ENCODE data around the gene CD3E. TPM values are rescaled to one million over a fixed set of nuclear protein-coding genes. Genes with fewer than 3 reads are reported as not detected.

CD3E gene
- total and polyA plus RNA-seq, 9 of the 15 experiments (the other 6 are each of a cell fraction or from before 2014, with no cell fraction given): 0.07 to 0.62 (median 0.19) TPM; not detected in 5

DNA sequence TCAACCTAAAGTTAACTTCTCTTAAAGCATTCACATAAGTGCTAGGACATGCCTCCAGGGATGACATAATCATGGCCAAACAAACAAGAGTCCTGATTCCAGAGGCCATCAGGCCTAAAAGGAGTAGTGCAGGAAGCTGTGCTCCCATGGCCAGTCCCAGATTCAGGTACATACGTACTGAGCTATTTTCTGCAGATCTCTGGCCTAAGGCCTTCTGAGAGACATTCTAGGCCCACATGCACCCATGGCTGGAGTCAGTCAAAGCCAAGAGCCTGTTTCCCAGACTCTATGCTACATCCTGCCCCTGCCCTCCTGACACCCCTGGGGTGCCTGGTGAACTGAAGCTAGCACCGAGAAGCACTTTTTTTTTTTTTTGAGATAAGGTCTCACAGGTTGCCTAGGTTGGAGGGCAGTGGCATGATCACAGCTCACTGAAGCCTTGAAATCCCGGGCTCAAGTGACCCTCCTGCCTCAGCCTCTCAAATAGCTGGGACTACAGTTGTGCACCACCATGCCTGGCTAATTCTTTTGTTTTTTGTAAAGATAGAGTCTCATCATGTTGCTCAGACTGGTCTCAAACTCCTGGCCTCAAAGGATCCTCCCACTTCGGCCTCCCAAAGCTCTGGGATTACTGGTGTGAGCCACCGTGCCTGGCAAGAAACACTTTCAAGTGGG lies 37.4 kb downstream of the CD3E start (continued):
- TF ChIP-seq, protein P1, sequence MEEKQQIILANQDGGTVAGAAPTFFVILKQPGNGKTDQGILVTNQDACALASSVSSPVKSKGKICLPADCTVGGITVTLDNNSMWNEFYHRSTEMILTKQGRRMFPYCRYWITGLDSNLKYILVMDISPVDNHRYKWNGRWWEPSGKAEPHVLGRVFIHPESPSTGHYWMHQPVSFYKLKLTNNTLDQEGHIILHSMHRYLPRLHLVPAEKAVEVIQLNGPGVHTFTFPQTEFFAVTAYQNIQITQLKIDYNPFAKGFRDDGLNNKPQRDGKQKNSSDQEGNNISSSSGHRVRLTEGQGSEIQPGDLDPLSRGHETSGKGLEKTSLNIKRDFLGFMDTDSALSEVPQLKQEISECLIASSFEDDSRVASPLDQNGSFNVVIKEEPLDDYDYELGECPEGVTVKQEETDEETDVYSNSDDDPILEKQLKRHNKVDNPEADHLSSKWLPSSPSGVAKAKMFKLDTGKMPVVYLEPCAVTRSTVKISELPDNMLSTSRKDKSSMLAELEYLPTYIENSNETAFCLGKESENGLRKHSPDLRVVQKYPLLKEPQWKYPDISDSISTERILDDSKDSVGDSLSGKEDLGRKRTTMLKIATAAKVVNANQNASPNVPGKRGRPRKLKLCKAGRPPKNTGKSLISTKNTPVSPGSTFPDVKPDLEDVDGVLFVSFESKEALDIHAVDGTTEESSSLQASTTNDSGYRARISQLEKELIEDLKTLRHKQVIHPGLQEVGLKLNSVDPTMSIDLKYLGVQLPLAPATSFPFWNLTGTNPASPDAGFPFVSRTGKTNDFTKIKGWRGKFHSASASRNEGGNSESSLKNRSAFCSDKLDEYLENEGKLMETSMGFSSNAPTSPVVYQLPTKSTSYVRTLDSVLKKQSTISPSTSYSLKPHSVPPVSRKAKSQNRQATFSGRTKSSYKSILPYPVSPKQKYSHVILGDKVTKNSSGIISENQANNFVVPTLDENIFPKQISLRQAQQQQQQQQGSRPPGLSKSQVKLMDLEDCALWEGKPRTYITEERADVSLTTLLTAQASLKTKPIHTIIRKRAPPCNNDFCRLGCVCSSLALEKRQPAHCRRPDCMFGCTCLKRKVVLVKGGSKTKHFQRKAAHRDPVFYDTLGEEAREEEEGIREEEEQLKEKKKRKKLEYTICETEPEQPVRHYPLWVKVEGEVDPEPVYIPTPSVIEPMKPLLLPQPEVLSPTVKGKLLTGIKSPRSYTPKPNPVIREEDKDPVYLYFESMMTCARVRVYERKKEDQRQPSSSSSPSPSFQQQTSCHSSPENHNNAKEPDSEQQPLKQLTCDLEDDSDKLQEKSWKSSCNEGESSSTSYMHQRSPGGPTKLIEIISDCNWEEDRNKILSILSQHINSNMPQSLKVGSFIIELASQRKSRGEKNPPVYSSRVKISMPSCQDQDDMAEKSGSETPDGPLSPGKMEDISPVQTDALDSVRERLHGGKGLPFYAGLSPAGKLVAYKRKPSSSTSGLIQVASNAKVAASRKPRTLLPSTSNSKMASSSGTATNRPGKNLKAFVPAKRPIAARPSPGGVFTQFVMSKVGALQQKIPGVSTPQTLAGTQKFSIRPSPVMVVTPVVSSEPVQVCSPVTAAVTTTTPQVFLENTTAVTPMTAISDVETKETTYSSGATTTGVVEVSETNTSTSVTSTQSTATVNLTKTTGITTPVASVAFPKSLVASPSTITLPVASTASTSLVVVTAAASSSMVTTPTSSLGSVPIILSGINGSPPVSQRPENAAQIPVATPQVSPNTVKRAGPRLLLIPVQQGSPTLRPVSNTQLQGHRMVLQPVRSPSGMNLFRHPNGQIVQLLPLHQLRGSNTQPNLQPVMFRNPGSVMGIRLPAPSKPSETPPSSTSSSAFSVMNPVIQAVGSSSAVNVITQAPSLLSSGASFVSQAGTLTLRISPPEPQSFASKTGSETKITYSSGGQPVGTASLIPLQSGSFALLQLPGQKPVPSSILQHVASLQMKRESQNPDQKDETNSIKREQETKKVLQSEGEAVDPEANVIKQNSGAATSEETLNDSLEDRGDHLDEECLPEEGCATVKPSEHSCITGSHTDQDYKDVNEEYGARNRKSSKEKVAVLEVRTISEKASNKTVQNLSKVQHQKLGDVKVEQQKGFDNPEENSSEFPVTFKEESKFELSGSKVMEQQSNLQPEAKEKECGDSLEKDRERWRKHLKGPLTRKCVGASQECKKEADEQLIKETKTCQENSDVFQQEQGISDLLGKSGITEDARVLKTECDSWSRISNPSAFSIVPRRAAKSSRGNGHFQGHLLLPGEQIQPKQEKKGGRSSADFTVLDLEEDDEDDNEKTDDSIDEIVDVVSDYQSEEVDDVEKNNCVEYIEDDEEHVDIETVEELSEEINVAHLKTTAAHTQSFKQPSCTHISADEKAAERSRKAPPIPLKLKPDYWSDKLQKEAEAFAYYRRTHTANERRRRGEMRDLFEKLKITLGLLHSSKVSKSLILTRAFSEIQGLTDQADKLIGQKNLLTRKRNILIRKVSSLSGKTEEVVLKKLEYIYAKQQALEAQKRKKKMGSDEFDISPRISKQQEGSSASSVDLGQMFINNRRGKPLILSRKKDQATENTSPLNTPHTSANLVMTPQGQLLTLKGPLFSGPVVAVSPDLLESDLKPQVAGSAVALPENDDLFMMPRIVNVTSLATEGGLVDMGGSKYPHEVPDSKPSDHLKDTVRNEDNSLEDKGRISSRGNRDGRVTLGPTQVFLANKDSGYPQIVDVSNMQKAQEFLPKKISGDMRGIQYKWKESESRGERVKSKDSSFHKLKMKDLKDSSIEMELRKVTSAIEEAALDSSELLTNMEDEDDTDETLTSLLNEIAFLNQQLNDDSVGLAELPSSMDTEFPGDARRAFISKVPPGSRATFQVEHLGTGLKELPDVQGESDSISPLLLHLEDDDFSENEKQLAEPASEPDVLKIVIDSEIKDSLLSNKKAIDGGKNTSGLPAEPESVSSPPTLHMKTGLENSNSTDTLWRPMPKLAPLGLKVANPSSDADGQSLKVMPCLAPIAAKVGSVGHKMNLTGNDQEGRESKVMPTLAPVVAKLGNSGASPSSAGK (IDR thresholded peaks at IDR 0.05): peak; percentile 8
- no peak for TF ChIP-seq C11orf30 (IDR thresholded peaks at IDR 0.05; ENCODE audit: low read depth)
- no peak for TF ChIP-seq ZFP1 (CRISPR knock-in tag; IDR thresholded peaks at IDR 0.05)
- no peak for TF ChIP-seq RUNX1 (IDR thresholded peaks at IDR 0.05; ENCODE audit: low read depth)
- no peak for TF ChIP-seq BRD4 (IDR thresholded peaks at IDR 0.05)
- TF ChIP-seq TOE1 (IDR thresholded peaks at IDR 0.05; ENCODE audit: borderline replicate concordance): no peak
- TF ChIP-seq TOE1 (CRISPR knock-in tag; IDR thresholded peaks at IDR 0.05; ENCODE audit: borderline replicate concordance, low read depth): no peak
- TF ChIP-seq NR1H2 (CRISPR knock-in tag; IDR thresholded peaks at IDR 0.05): 0 out of 2 replicates have a peak, but pooled peaks have one; percentile 75
- TF ChIP-seq, protein P2, sequence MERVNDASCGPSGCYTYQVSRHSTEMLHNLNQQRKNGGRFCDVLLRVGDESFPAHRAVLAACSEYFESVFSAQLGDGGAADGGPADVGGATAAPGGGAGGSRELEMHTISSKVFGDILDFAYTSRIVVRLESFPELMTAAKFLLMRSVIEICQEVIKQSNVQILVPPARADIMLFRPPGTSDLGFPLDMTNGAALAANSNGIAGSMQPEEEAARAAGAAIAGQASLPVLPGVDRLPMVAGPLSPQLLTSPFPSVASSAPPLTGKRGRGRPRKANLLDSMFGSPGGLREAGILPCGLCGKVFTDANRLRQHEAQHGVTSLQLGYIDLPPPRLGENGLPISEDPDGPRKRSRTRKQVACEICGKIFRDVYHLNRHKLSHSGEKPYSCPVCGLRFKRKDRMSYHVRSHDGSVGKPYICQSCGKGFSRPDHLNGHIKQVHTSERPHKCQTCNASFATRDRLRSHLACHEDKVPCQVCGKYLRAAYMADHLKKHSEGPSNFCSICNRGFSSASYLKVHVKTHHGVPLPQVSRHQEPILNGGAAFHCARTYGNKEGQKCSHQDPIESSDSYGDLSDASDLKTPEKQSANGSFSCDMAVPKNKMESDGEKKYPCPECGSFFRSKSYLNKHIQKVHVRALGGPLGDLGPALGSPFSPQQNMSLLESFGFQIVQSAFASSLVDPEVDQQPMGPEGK (CRISPR knock-in tag; IDR thresholded peaks at IDR 0.05; ENCODE audit: borderline replicate concordance): no peak
- no peak for TF ChIP-seq HDAC2 (IDR thresholded peaks at IDR 0.05)
- TF ChIP-seq ZNF785 (CRISPR knock-in tag; IDR thresholded peaks at IDR 0.05): no peak
- 0 out of 2 replicates have a peak, but pooled peaks have one; percentile 16 for TF ChIP-seq SMAD4 (CRISPR knock-in tag; conservative IDR thresholded peaks at IDR 0.05)
- 0 out of 2 replicates have a peak, but pooled peaks have one; percentile 42 for TF ChIP-seq ZNF12 (CRISPR knock-in tag; IDR thresholded peaks at IDR 0.05)
- no peak for TF ChIP-seq TCFL5 (CRISPR knock-in tag; conservative IDR thresholded peaks at IDR 0.05)
- TF ChIP-seq ZFX (CRISPR knock-in tag; IDR thresholded peaks at IDR 0.05): peak; percentile 59
- no peak for TF ChIP-seq ZNF124 (CRISPR knock-in tag; IDR thresholded peaks at IDR 0.05)

Measured in K562 (cell line).